Adipocyte (in vitro differentiated cells): ENCODE results near the gene DHCR7.

Experiments
- DNase-seq: peaks from one replicate; pipeline ENCODE4 v3.0.0-alpha.2; 2015; ENCODE audit warnings: low read depth
- H3K27me3 ChIP-seq: replicated peaks from 2 replicates; pipeline ENCODE4 v1.7.0; 2013; ENCODE audit warnings: mild to moderate bottlenecking, low read length, moderate library complexity; ENCODE audit not compliant: control insufficient read depth, insufficient read depth
- H3K36me3 ChIP-seq: 2 replicates; pipeline ENCODE4 v1.7.0; 2013; ENCODE audit warnings: low read length, mild to moderate bottlenecking, moderate library complexity; ENCODE audit not compliant: control insufficient read depth, insufficient read depth, severe bottlenecking
- H3K4me1 ChIP-seq: 2 replicates; pipeline ENCODE4 v1.7.0; 2013; ENCODE audit warnings: mild to moderate bottlenecking, low read length, moderate library complexity; ENCODE audit not compliant: control insufficient read depth, insufficient read depth
- H3K4me3 ChIP-seq: 2 replicates; pipeline ENCODE4 v1.7.0; 2013; ENCODE audit warnings: mild to moderate bottlenecking, low read length, moderate library complexity
- H3K9ac ChIP-seq: 2 replicates; pipeline ENCODE4 v1.7.0; 2013; ENCODE audit warnings: mild to moderate bottlenecking, low read length, moderate library complexity
- H3K9me3 ChIP-seq: 2 replicates; pipeline ENCODE4 v1.7.0; 2013; ENCODE audit warnings: mild to moderate bottlenecking, low read length, moderate library complexity; ENCODE audit not compliant: control insufficient read depth

Gene DHCR7

DNA sequence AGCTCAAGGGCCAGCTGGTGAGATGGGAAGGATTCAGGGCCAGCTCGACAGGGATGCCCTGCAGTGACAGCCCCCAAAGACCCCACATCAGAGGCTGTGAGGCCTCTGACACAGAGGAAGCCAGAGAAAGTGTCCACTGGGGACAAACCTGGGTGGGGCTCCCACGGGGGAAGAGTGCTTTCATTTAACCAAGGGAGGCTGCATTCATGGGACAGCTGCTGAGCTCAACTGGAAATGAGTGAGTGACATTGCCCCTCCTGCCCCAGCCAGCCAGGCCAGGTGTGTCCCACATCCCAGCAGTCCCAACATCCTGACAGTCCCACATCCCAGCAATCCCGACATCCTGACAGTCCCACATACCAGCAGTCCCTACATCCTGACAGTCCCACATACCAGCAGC, 61.0 kb downstream of the DHCR7 start:
- H3K4me1 ChIP-seq: no peaks in the 10 kb centered on the region
- H3K9ac ChIP-seq: no peak overlapping the region
- H3K4me3 ChIP-seq: no peak overlapping the region
- H3K27me3 ChIP-seq: peaks cover 59% of the 10 kb centered on the region
- DNase-seq: no peak
- H3K36me3 ChIP-seq: no peaks in the 10 kb centered on the region
- peaks cover 3% of the 10 kb centered on the region for H3K9me3 ChIP-seq

GRCh38 chr11:71386202-71386601, 62.0 kb downstream of the DHCR7 start:
- H3K9me3 ChIP-seq: peaks cover 3% of the 10 kb centered on the region
- no peak overlapping the region for H3K4me3 ChIP-seq
- peaks cover 58% of the 10 kb centered on the region for H3K27me3 ChIP-seq
- no peak for DNase-seq
- H3K36me3 ChIP-seq: no peaks in the 10 kb centered on the region
- no peaks in the 10 kb centered on the region for H3K4me1 ChIP-seq
- no peak overlapping the region for H3K9ac ChIP-seq

DNA sequence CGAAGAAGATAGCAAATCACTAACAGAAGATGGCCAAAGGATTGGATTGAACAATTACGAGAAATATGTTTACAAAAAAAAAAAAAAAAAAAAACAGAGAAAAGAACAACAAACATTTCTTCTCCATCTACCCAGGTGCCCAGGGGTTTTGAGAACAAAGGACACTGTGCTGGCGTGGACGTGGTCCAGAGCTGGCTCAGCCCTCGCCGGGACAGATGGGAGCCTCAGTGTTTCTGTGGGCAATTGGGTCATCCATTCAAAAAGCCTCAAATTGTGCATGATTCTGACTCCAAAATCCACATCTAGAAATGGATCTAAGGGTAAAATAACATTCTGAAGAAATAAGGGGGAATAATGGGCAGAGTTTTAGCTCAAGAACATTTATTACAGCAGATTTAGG, 63.1 kb downstream of the DHCR7 start:
- Histone ChIP-seq H3K9me3 (peaks cover 3% of the 10 kb centered on the region), H3K9ac (no peak overlapping the region), H3K4me1 (no peaks in the 10 kb centered on the region), H3K27me3 (peaks cover 49% of the 10 kb centered on the region), H3K4me3 (no peak overlapping the region), H3K36me3 (no peaks in the 10 kb centered on the region)
- DNase-seq: no peak

GRCh38 chr11:71384561-71384960, 63.6 kb downstream of the DHCR7 start:
- no peak overlapping the region for H3K4me3 ChIP-seq
- peaks cover 3% of the 10 kb centered on the region for H3K9me3 ChIP-seq
- peaks cover 44% of the 10 kb centered on the region for H3K27me3 ChIP-seq
- H3K36me3 ChIP-seq: no peaks in the 10 kb centered on the region
- no peak overlapping the region for H3K9ac ChIP-seq
- DNase-seq: no peak
- no peaks in the 10 kb centered on the region for H3K4me1 ChIP-seq
